Measurements from ENCODE around the gene CEND1.

DNA sequence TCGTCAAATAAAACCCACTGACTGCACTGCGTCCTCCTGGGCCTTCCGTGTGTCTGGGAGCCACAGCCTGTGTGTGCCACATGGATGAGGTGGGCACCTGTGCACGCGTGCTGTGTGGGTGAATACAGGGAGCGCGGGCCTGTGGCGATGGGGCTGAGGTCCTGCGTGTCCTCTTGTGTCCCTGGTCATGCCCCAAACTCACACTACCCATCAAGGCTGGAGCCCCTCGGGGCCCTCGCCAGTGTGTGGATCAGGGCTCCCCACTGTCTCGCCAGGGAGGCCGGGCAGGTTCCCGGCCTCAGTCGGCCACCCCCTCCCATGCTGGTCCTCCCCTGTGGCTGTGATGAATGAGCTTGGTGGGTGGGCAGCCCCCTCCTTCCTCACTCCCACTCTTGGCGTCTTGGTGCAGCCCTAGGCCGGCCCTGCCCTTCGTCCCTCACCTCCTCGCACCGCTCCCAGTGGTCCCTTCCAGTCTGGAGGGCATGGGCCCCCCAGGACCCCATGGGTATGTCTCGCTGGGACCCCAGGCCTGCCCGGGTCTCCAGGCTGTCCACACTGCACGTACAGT is 42.2 kb upstream of the CEND1 start:
- no peak for TF ChIP-seq POLR2A (IDR thresholded peaks at IDR 0.05; ENCODE audit: low read depth, low read length)
- TF ChIP-seq MYC (IDR thresholded peaks at IDR 0.05; ENCODE audit: low read depth, low read length) = no peak
- no peak for TF ChIP-seq GATA2 (IDR thresholded peaks at IDR 0.05; ENCODE audit: insufficient read depth, insufficient read length, low read depth, low read length)
- TF ChIP-seq, protein P1, sequence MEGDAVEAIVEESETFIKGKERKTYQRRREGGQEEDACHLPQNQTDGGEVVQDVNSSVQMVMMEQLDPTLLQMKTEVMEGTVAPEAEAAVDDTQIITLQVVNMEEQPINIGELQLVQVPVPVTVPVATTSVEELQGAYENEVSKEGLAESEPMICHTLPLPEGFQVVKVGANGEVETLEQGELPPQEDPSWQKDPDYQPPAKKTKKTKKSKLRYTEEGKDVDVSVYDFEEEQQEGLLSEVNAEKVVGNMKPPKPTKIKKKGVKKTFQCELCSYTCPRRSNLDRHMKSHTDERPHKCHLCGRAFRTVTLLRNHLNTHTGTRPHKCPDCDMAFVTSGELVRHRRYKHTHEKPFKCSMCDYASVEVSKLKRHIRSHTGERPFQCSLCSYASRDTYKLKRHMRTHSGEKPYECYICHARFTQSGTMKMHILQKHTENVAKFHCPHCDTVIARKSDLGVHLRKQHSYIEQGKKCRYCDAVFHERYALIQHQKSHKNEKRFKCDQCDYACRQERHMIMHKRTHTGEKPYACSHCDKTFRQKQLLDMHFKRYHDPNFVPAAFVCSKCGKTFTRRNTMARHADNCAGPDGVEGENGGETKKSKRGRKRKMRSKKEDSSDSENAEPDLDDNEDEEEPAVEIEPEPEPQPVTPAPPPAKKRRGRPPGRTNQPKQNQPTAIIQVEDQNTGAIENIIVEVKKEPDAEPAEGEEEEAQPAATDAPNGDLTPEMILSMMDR (IDR thresholded peaks at IDR 0.05; ENCODE audit: extremely low read depth in 1 of 2, insufficient read depth in 1 of 2, low read depth in 1 of 2, low read length in 2 of 2) = no peak
- no peak for TF ChIP-seq POLR2AphosphoS5 (IDR thresholded peaks at IDR 0.05; ENCODE audit: insufficient read depth, low read depth, low read length)
- TF ChIP-seq JUN (IDR thresholded peaks at IDR 0.05; ENCODE audit: borderline replicate concordance, insufficient read depth, insufficient read length, low read depth) = no peak
- no peak for TF ChIP-seq EZH2 (IDR thresholded peaks at IDR 0.05; ENCODE audit: borderline replicate concordance, low read depth, low read length, severe bottlenecking)
